Skeletal muscle tissue (tissue), 4 donors: ENCODE data around the gene SLC22A23. TPM values are rescaled to one million over a fixed set of nuclear protein-coding genes. Genes with fewer than 3 reads are reported as not detected.

Experiments
- H3K27ac ChIP-seq: one replicate; pipeline ENCODE4 v1.7.0; 2013; ENCODE audit warnings: mild to moderate bottlenecking, low read depth, low read length, inconsistent platforms
- H3K27me3 ChIP-seq, 3 donors: one replicate each; pipeline ENCODE4 v1.7.0; 2013; ENCODE audit warnings: low read length in 3 of 3; ENCODE audit not compliant: control insufficient read depth in 3 of 3, insufficient read depth in 3 of 3
- H3K36me3 ChIP-seq, 3 donors: one replicate each; pipeline ENCODE4 v1.7.0; 2013; ENCODE audit warnings: low read length in 3 of 3; ENCODE audit not compliant: control insufficient read depth in 3 of 3, insufficient read depth in 3 of 3
- H3K4me1 ChIP-seq, 3 donors: one replicate each; pipeline ENCODE4 v1.7.0; 2013; ENCODE audit warnings: low read length in 3 of 3, mild to moderate bottlenecking in 3 of 3; ENCODE audit not compliant: control insufficient read depth in 3 of 3, insufficient read depth in 3 of 3
- H3K4me3 ChIP-seq, 3 donors: one replicate each; pipeline ENCODE4 v1.7.0; 2013; ENCODE audit warnings: low read length in 3 of 3
- H3K9ac ChIP-seq, 3 donors: one replicate each; pipeline ENCODE4 v1.7.0; 2013; ENCODE audit warnings: low read length in 3 of 3, mild to moderate bottlenecking in 3 of 3, moderate library complexity in 2 of 3, low read depth in 1 of 3
- H3K9me3 ChIP-seq, 3 donors: one replicate each; pipeline ENCODE4 v1.7.0; 2013; ENCODE audit warnings: low read length in 3 of 3; ENCODE audit not compliant: control insufficient read depth in 3 of 3
- total RNA-seq: library from RNA; depleted of rRNA; stranded (reverse); fragments of >200 nt; gene quantifications from one replicate; pipeline ENCODE4 v1.2.3, GENCODE V29; 2014
- donor health status: Osteomylitis.

Gene SLC22A23
- total RNA-seq, 1 donor from 2014 or later, result 2.6 TPM

DNA sequence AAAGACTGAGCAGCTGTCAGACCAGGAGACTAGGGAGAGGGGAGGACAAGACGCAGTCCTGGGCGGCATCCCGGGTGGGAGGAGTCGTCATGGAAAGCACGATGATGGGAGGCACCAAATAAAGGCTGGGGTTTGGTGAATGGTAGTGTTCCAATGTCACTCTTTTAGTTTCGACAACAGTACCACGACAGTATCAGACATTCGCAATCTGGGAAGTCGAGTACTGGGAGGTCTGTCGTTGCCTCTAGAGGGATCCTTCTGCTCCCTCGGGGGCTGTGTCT, 166.0 kb downstream of the SLC22A23 start:
- no peaks in the 10 kb centered on the region for H3K27me3 ChIP-seq
- H3K36me3 ChIP-seq, result peaks cover 0 to 4% (median 3%) of the 10 kb centered on the region in 3 donors
- no peaks in the 10 kb centered on the region for H3K9me3 ChIP-seq
- no peak overlapping the region for H3K9ac ChIP-seq
- no peak overlapping the region for H3K27ac ChIP-seq
- H3K4me3 ChIP-seq, result no peak overlapping the region
- peaks cover 3 to 13% (median 11%) of the 10 kb centered on the region in 3 donors for H3K4me1 ChIP-seq

DNA sequence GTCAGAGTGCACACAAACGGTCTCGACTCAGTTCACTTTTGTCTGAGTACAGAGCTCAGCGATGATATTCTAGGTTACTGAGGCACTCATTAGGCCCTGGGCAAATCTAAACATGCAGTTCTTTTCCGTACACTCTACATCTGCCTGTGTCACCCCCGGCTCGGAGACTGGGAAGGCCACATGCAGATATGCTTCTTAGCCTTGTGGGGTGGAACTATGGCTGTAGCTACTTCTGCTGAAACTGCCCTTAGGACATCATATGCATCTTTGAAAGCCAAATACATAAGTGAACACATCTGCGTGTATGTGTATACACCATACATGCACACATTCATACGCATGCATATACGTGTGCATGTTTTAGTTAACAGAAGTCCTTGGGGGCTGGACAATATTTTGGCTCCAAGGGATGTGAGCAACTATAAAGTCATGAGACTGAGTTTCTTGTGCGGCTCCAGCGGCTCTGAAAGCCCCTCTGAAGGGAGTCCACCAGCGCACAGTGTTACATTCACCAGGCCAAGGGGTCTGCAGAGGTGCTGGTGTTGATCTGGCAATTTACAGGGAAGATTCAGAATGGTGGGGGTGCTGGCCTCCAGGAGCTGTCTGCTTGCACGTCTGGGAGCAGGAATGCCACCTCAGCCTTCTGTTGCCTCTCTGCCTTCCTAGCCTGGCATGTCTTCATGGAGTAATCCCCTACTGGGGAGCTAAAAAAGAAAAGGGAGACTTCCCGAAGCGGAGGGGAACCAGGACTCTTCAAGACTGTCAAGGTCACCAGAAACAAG, 166.5 kb downstream of the SLC22A23 start:
- peaks cover 0 to 9% (median 7%) of the 10 kb centered on the region in 3 donors for H3K4me1 ChIP-seq
- no peaks in the 10 kb centered on the region for H3K9me3 ChIP-seq
- no peak overlapping the region for H3K4me3 ChIP-seq
- no peak overlapping the region for H3K9ac ChIP-seq
- no peaks in the 10 kb centered on the region for H3K27me3 ChIP-seq
- H3K36me3 ChIP-seq, result peaks cover 0 to 4% (median 3%) of the 10 kb centered on the region in 3 donors
- no peak overlapping the region for H3K27ac ChIP-seq

DNA sequence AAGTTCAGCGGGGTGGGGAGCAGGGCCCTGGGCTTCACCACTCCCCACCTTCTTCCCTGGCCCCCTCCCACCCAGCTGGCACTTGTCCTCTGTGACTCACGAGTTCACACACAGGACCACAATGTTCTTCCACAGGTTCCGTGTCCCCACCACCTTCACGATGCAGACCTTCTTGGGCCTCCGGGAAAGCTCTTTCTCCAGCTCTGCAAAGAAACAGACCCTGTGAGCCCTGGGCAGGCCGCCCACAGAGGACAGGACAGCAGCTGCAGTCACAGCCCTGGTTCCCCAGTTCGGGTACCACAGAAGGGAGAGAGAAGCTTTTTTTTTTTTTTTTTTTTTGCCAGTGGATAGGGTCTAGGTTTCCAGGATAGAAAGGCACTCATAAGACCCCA, 167.2 kb downstream of the SLC22A23 start:
- Histone ChIP-seq H3K27me3 (no peaks in the 10 kb centered on the region), H3K9ac (no peak overlapping the region), H3K4me1 (peaks cover 0 to 6% (median 3%) of the 10 kb centered on the region in 3 donors), H3K4me3 (no peak overlapping the region), H3K36me3 (peaks cover 0 to 4% (median 3%) of the 10 kb centered on the region in 3 donors), H3K9me3 (no peaks in the 10 kb centered on the region), H3K27ac (no peak overlapping the region)

DNA sequence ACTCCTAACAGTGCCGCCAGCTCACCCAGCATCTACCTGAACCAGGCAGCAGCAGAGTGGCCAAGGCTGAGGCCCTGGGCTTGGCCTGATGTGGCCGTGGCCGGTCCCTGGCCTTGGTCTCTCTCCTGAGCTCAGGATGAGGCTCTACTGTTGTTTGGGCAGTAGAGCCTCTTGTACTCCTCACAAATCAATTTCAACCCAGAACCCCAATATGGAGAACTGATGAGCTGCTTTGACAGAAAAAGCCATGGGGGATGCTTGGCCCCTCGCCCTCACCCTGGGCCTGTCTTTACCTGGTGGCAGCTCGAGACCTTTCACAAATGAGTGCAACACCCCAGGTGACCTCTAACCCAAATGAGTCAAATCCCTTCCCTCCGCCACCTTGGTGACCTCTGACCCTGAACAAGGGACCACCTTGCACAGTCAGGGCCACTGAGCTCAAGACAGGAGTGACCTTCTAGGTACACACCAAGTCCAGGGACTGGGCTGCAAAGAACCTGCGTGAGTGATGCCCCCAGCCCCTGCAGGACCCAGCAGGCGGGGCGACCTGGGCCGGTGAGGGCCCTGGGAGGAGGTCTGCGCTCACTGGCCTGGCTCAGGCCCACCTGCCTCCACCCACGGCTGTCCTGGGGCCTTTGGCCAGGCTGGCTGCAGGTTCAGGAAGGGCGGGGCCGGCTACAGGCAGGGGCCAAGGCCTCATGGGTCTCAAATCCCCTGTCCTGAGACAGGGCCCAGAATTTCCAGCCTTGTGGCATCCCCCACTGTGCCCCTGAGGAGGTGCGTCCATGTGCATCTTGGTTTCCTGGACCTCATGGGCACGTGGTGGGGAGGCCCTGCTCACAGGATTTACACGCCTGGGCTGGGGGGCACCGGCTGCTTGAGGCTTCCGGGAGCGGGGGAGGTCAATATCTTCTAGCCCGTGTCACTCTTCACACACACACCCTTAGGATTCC, 167.9 kb downstream of the SLC22A23 start:
- Histone ChIP-seq H3K4me1 (peaks cover 5 to 13% (median 10%) of the 10 kb centered on the region in 3 donors), H3K4me3 (no peak overlapping the region), H3K27me3 (no peaks in the 10 kb centered on the region), H3K27ac (no peak overlapping the region), H3K9ac (no peak overlapping the region), H3K36me3 (peaks cover 0 to 5% (median 1%) of the 10 kb centered on the region in 3 donors), H3K9me3 (no peaks in the 10 kb centered on the region)

DNA sequence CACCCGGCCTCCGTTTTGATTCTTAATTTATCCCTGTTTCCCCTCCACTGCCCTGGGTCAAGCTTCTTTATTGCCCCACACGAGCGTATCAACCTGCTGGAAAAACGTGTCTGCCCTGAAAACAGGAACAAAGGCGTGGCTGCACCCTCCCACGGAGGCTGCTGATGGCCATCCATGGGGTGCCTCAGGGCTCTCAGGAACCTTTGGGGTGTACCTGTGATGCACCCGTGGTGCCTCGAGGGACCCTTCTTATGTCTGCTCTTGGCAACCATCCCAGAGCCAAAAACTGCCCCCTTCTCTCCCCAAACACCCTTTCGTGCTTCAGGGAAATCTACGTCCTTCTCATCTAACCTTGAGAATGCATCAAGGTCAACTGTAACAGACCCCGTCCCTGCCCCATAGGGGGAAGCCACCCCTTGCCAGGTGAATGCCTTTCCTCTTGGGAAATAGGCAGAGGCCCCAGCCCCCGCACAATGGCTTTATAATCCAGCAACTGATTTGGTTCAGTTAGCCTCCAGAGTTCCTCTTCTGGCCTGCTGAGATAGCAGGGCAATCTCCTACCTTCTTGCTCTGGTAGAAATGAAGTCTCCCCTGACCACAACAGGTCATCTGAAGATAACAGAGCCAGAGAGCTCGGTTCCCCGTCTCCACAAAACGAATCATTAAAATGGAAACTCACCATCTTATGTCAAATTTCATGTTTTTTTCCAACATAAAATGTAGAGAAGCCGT, 168.7 kb downstream of the SLC22A23 start:
- Histone ChIP-seq H3K4me3 (no peak overlapping the region), H3K4me1 (peaks cover 5 to 17% (median 16%) of the 10 kb centered on the region in 3 donors), H3K27me3 (no peaks in the 10 kb centered on the region), H3K9ac (no peak overlapping the region), H3K27ac (no peak overlapping the region), H3K9me3 (no peaks in the 10 kb centered on the region), H3K36me3 (peaks cover 0 to 7% (median 3%) of the 10 kb centered on the region in 3 donors)

DNA sequence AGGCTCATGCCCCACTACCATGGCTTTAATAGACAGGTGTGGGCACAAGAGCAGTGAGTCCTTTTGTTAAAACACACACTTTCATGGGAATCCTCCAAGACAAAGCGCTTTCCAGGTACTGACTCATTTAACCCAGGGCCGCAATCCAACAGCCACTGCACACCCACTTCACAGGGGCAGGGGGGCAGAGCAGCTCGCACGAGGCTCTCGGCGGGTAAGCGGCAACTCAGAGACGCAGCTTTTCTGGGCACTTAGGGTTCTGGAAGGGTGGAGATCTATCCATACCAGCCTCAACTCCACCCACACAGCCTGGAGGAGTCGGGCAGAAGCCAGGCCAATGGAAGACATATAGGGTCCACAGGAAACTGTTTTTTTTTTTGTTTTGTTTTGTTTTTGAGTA, 169.5 kb downstream of the SLC22A23 start:
- peaks cover 0 to 7% (median 3%) of the 10 kb centered on the region in 3 donors for H3K36me3 ChIP-seq
- H3K4me1 ChIP-seq, result peaks cover 11 to 24% (median 21%) of the 10 kb centered on the region in 3 donors
- H3K27me3 ChIP-seq, result no peaks in the 10 kb centered on the region
- no peaks in the 10 kb centered on the region for H3K9me3 ChIP-seq
- H3K4me3 ChIP-seq, result no peak overlapping the region
- no peak overlapping the region for H3K9ac ChIP-seq
- H3K27ac ChIP-seq, result no peak overlapping the region

DNA sequence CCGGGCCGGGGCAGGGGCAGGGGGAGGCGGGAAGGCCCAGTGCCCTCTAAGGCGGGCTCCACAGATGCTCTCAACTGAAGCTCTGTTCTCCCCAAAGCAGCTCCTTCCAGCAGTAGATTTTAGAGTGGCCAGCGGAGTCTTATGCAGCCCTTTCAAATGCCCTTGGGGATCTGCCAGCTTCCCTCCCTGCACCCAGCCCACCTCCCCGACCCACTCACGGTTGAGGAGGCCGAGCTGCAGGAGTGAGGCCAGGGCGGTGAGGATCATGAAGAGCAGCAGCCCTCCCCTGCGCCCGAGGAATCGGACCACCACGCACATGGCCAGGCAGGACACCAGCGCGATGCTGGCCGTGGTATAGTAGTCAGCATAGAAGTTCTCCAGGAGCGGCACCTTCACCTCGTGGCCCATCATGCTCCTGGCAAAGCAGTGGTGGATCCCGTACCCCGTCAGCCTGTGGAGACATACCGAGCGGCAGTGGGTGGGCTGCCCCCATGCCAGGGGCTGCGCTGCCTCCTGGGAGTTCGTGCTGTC, 170.1 kb downstream of the SLC22A23 start:
- no peaks in the 10 kb centered on the region for H3K9me3 ChIP-seq
- no peak overlapping the region for H3K9ac ChIP-seq
- H3K27me3 ChIP-seq, result no peaks in the 10 kb centered on the region
- no peak overlapping the region for H3K27ac ChIP-seq
- H3K36me3 ChIP-seq, result peaks cover 0 to 7% (median 3%) of the 10 kb centered on the region in 3 donors
- no peak overlapping the region for H3K4me3 ChIP-seq
- peaks cover 15 to 30% (median 27%) of the 10 kb centered on the region in 3 donors for H3K4me1 ChIP-seq

DNA sequence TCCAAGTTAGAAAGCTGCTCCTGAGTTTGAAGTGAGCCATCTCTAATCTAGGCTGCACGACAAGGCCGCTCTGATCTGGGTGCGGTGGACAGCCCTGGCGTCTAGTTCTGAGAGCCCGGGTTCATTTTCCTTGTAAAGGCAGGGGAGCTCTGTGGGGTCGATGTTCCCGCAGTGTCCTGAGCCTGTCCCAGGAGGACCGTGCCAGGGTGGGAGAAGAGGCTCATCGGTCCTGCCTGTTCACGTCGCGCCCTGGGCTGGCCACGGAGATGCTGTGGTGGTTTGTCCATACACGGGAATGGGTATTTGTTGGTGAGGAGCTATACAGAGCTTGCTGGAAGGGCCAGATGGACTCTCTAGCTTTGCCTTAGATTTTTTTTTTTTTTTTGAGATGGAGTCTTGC, 171.1 kb downstream of the SLC22A23 start:
- Histone ChIP-seq H3K36me3 (peaks cover 0 to 7% (median 3%) of the 10 kb centered on the region in 3 donors), H3K4me1 (peaks cover 18 to 36% (median 33%) of the 10 kb centered on the region in 3 donors), H3K4me3 (no peak overlapping the region), H3K9ac (no peak overlapping the region), H3K27me3 (no peaks in the 10 kb centered on the region), H3K27ac (no peak overlapping the region), H3K9me3 (no peaks in the 10 kb centered on the region)

DNA sequence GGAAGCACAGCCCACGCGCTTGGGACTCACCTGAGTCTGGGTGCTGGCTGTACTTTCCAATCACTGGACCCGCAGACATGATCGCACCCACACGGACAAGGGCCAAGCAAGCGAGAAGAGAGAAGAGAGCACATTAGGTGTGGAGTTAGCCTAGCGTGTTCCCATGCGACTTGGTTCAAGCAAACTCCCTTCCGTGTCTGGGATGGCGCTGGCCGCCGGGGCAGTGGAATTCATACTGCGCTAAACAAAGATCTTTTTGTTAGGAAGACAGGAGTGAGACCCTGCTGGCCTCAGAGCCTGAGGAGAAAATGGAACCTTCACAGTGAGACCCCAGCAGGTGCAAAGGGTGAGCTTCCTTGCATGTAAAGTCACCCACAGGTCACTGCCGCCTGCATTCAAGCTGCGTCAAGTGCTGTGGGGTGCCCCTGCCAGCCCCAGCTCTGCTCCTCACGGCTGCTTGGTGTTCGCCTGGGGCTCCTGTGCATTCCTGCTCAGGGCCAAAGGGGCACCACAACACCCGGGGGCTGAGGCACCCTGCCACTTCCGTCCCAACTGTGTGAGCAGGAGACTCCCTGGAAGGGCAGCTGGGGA, 171.7 kb downstream of the SLC22A23 start:
- no peak overlapping the region for H3K9ac ChIP-seq
- no peak overlapping the region for H3K4me3 ChIP-seq
- peaks cover 0 to 4% (median 3%) of the 10 kb centered on the region in 3 donors for H3K36me3 ChIP-seq
- no peak overlapping the region for H3K27ac ChIP-seq
- H3K27me3 ChIP-seq, result no peaks in the 10 kb centered on the region
- H3K4me1 ChIP-seq, result peaks cover 18 to 36% (median 33%) of the 10 kb centered on the region in 3 donors
- H3K9me3 ChIP-seq, result no peaks in the 10 kb centered on the region
